ENCODE results near the gene RNF11.

GRCh38 chr1:51264451-51264850 is 28.4 kb downstream of the RNF11 start:
- TF ChIP-seq ASH2L (IDR thresholded peaks at IDR 0.05; ENCODE audit: low read length) (no peak), CEBPB (IDR thresholded peaks at IDR 0.05; ENCODE audit: low read depth, low read length) (no peak), CTCF (IDR thresholded peaks at IDR 0.05; ENCODE audit: control extremely low read depth in 1 of 3, insufficient read depth in 1 of 3, low read depth in 1 of 3, low read length in 3 of 3) (no peak), TAF1 (IDR thresholded peaks at IDR 0.05; ENCODE audit: low read depth, low read length) (no peak), RAD21 (IDR thresholded peaks at IDR 0.05 in 1 of 2, conservative IDR thresholded peaks at IDR 0.05 in 1 of 2; ENCODE audit: low read depth in 2 of 2, low read length in 2 of 2) (no peak), ZNF274 (IDR thresholded peaks at IDR 0.05; ENCODE audit: borderline replicate concordance, extremely low read depth, low read length) (no peak), POLR2A (IDR thresholded peaks at IDR 0.05; ENCODE audit: control extremely low read depth in 1 of 2, low read depth in 2 of 2, low read length in 2 of 2) (no peak), BACH1 (IDR thresholded peaks at IDR 0.05; ENCODE audit: low read length) (no peak)
